H1 (cell line): ENCODE data around the gene LYL1. TPM values are rescaled to one million over a fixed set of nuclear protein-coding genes. Genes with fewer than 3 reads are reported as not detected.

Source experiments
- CTCF ChIA-PET: fragments of 300-600 bp; sonication (Branson Sonifier 250); formaldehyde crosslinking; loops from one replicate; lab custom pipeline; 2021; ENCODE audit not compliant: partially characterized antibody; lab: Charles Lee
- POLR2A ChIA-PET: fragments of 300-600 bp; sonication (Branson Sonifier 250); formaldehyde crosslinking; loops from one replicate; lab custom pipeline; 2021; ENCODE audit warnings: inconsistent platforms; ENCODE audit not compliant: partially characterized antibody; lab: Charles Lee
- DNase-seq, 2 experiments: peaks; one replicate each; pipeline versions ENCODE4 v3.0.0 to v3.0.0-alpha.2; 2010 to 2022; ENCODE audit warnings: low spot score in 2 of 2, low read depth in 1 of 2, mixed read lengths in 1 of 2
- FAIRE-seq: peaks from 2 replicates; lab custom pipeline; 2011; peaks lifted over from hg19 to GRCh38; lab: Jason Lieb, UNC
- H2AFZ ChIP-seq: 2 replicates; pipeline ENCODE4 v1.8.1; 2012; ENCODE audit warnings: low read length, inconsistent platforms
- H2AK5ac ChIP-seq: 2 replicates; pipeline ENCODE4 v1.6.1; 2013; ENCODE audit warnings: low read depth, low read length
- H2BK120ac ChIP-seq: replicated peaks from 2 replicates; pipeline ENCODE3; 2013; ENCODE audit warnings: low read depth, low read length, inconsistent platforms
- H2BK12ac ChIP-seq: 2 replicates; pipeline ENCODE4 v1.6.1; 2013; ENCODE audit warnings: low read depth, low read length
- H2BK15ac ChIP-seq: 2 replicates; pipeline ENCODE4 v1.6.1; 2013; ENCODE audit warnings: low read length
- H2BK20ac ChIP-seq: 2 replicates; pipeline ENCODE4 v1.6.1; 2013; ENCODE audit warnings: low read length
- H2BK5ac ChIP-seq: 2 replicates; pipeline ENCODE4 v1.6.1; 2013; ENCODE audit warnings: low read depth, low read length
- H3K14ac ChIP-seq: 2 replicates; pipeline ENCODE4 v1.6.1; 2013; ENCODE audit warnings: inconsistent platforms; ENCODE audit not compliant: insufficient read length
- H3K18ac ChIP-seq: 2 replicates; pipeline ENCODE4 v1.6.1; 2013; ENCODE audit warnings: low read length; ENCODE audit errors: extremely low read depth
- H3K23ac ChIP-seq: 2 replicates; pipeline ENCODE4 v1.6.1; 2013; ENCODE audit warnings: inconsistent platforms; ENCODE audit not compliant: insufficient read length
- H3K23me2 ChIP-seq: 2 replicates; pipeline ENCODE4 v1.6.1; 2013; ENCODE audit warnings: low read depth, low read length
- H3K27ac ChIP-seq: 2 replicates; pipeline ENCODE4 v1.6.1; 2011; ENCODE audit warnings: low read depth, low read length, inconsistent platforms
- H3K27me3 ChIP-seq, 4 experiments: replicated peaks in 1 of 4; 1 replicate in 1 of 4; 2 replicates in 3 of 4; pipeline versions ENCODE4 v1.6.1 to v1.8.1; 2011 to 2013; ENCODE audit warnings: low read length in 3 of 4, mild to moderate bottlenecking in 3 of 4, inconsistent platforms in 2 of 4, mixed read lengths in 2 of 4, moderate library complexity in 1 of 4; ENCODE audit not compliant: control insufficient read depth in 3 of 4, insufficient read depth in 3 of 4; ENCODE audit errors: extremely low read depth in 1 of 4
- H3K36me3 ChIP-seq, 4 experiments: 2 replicates each; pipeline versions ENCODE4 v1.6.1 to v1.8.1; 2011 to 2013; ENCODE audit warnings: mild to moderate bottlenecking in 4 of 4, low read length in 3 of 4, moderate library complexity in 2 of 4, control low read depth in 1 of 4, inconsistent platforms in 1 of 4; ENCODE audit not compliant: insufficient read depth in 4 of 4, control insufficient read depth in 2 of 4
- H3K4ac ChIP-seq: replicated peaks from 2 replicates; pipeline ENCODE3; 2013; ENCODE audit warnings: low read length, low read depth, mixed read lengths, inconsistent platforms; ENCODE audit not compliant: insufficient read length
- H3K4me1 ChIP-seq, 4 experiments: replicated peaks in 1 of 4; 1 replicate in 1 of 4; 2 replicates in 3 of 4; pipeline versions ENCODE4 v1.6.1 to v1.8.1; 2011 to 2013; ENCODE audit warnings: low read length in 3 of 4, inconsistent platforms in 2 of 4, mixed read lengths in 1 of 4; ENCODE audit not compliant: insufficient read depth in 4 of 4, control insufficient read depth in 3 of 4
- H3K4me2 ChIP-seq, 2 experiments: 2 replicates each; pipeline versions ENCODE4 v1.6.1 to v1.8.1; 2011 to 2013; ENCODE audit warnings: low read depth in 2 of 2, low read length in 2 of 2, control low read depth in 1 of 2, inconsistent platforms in 1 of 2, mild to moderate bottlenecking in 1 of 2; ENCODE audit not compliant: insufficient read depth in 1 of 2
- H3K4me3 ChIP-seq, 4 experiments: fragments of 200-600, 300-600 bp in 1 of 4; sonication (generic), shearing (Covaris generic), sonication (Bioruptor Twin) in 1 of 4; 2 replicates each; pipeline versions ENCODE4 v1.5.1 to v1.8.1; 2011 to 2016; ENCODE audit warnings: low read length in 4 of 4, low read depth in 3 of 4, control low read depth in 2 of 4, inconsistent platforms in 2 of 4, mild to moderate bottlenecking in 2 of 4, mixed read lengths in 1 of 4, moderate library complexity in 1 of 4; ENCODE audit not compliant: insufficient read depth in 2 of 4; ENCODE audit errors: extremely low read depth in 1 of 4
- H3K56ac ChIP-seq: replicated peaks from 2 replicates; pipeline ENCODE3; 2013; ENCODE audit warnings: low read depth, mild to moderate bottlenecking, mixed read lengths, low read length, inconsistent platforms; ENCODE audit not compliant: insufficient read length
- H3K79me1 ChIP-seq: 2 replicates; pipeline ENCODE4 v1.6.1; 2013; ENCODE audit warnings: low read depth, low read length, control low read depth
- H3K79me2 ChIP-seq, 2 experiments: 2 replicates each; pipeline versions ENCODE4 v1.6.1 to v1.8.1; 2012 to 2013; ENCODE audit warnings: low read length in 2 of 2, mild to moderate bottlenecking in 2 of 2, inconsistent platforms in 1 of 2; ENCODE audit not compliant: insufficient read depth in 2 of 2, control insufficient read depth in 1 of 2
- H3K9ac ChIP-seq, 4 experiments: replicated peaks in 1 of 4; 1 replicate in 1 of 4; 2 replicates in 3 of 4; pipeline versions ENCODE4 v1.6.1 to v1.8.1; 2011 to 2013; ENCODE audit warnings: low read depth in 3 of 4, low read length in 3 of 4, control low read depth in 2 of 4, mild to moderate bottlenecking in 2 of 4, moderate library complexity in 2 of 4, inconsistent platforms in 1 of 4; ENCODE audit errors: extremely low read depth in 1 of 4
- H3K9me3 ChIP-seq, 2 experiments: 2 replicates each; pipeline versions ENCODE4 v1.6.1 to v1.8.1; 2012 to 2013; ENCODE audit warnings: mild to moderate bottlenecking in 2 of 2, moderate library complexity in 2 of 2, control low read depth in 1 of 2, inconsistent platforms in 1 of 2, low read depth in 1 of 2, low read length in 1 of 2, mixed read lengths in 1 of 2; ENCODE audit not compliant: insufficient read depth in 2 of 2
- H4K20me1 ChIP-seq, 2 experiments: replicated peaks in 1 of 2; 2 replicates each; pipeline versions ENCODE3 to v1.8.1; 2011 to 2013; ENCODE audit warnings: inconsistent platforms in 2 of 2, low read length in 2 of 2, mild to moderate bottlenecking in 1 of 2; ENCODE audit not compliant: insufficient read depth in 2 of 2, control insufficient read depth in 1 of 2
- H4K5ac ChIP-seq: 2 replicates; pipeline ENCODE4 v1.6.1; 2013; ENCODE audit warnings: low read length, low read depth, mixed read lengths, inconsistent platforms; ENCODE audit not compliant: insufficient read length
- H4K8ac ChIP-seq: 2 replicates; pipeline ENCODE4 v1.8.0; 2013; ENCODE audit warnings: mild to moderate bottlenecking, moderate library complexity, low read length, inconsistent platforms; ENCODE audit not compliant: insufficient read depth; ENCODE audit errors: extremely low read depth
- H4K91ac ChIP-seq: replicated peaks from 2 replicates; pipeline ENCODE3; 2013; ENCODE audit warnings: low read length, mixed read lengths, inconsistent platforms; ENCODE audit not compliant: insufficient read length
- BCL11A ChIP-seq, 2 experiments: IDR thresholded peaks; one replicate each; pipeline ENCODE4 v1.6.1; 2011; ENCODE audit warnings: low read depth in 2 of 2, low read length in 2 of 2, mild to moderate bottlenecking in 2 of 2
- GABPA ChIP-seq: IDR thresholded peaks from 2 replicates; pipeline ENCODE4 v1.6.1; 2011; ENCODE audit warnings: mild to moderate bottlenecking, low read length, moderate library complexity, borderline replicate concordance; ENCODE audit not compliant: insufficient read depth
- GTF2F1 ChIP-seq: IDR thresholded peaks from 2 replicates; pipeline ENCODE4 v1.6.1; 2012; ENCODE audit warnings: low read depth, low read length, improper control_type of control experiment, borderline replicate concordance
- HDAC2 ChIP-seq, 2 experiments: fragments of 300-600 bp in 1 of 2; sonication (generic) in 1 of 2; IDR thresholded peaks; 2 replicates each; pipeline ENCODE4 v1.6.1; 2011 to 2012; ENCODE audit warnings: low read depth in 2 of 2, low read length in 2 of 2, mild to moderate bottlenecking in 2 of 2, moderate library complexity in 2 of 2, borderline replicate concordance in 1 of 2, inconsistent platforms in 1 of 2
- MAFK ChIP-seq: IDR thresholded peaks from 2 replicates; pipeline ENCODE4 v1.6.1; 2012; ENCODE audit warnings: low read depth, mild to moderate bottlenecking, improper control_type of control experiment, low read length
- WGBS, 2 experiments: shearing (Covaris generic) in 1 of 2; methylation state at CpG; one replicate each; pipeline versions ENCODE4 v1.1.6 to v1.1.7; 2013 to 2015; ENCODE audit warnings: low lambda C conversion rate in 2 of 2, mixed read lengths in 2 of 2, inconsistent platforms in 1 of 2, low coverage in 1 of 2, missing lambda C conversion rate in 1 of 2; ENCODE audit not compliant: insufficient replicate concordance in 2 of 2, insufficient coverage in 1 of 2, insufficient read length in 1 of 2; ENCODE audit errors: extremely low coverage in 1 of 2, missing lambda C conversion rate in 1 of 2; 5-methylcytosine and 5-hydroxymethylcytosine counted together
- polyA plus RNA-seq, 7 experiments: library from polyadenylated mRNA; depleted of rRNA in 3 of 7; stranded (reverse) in 5 of 7; unstranded in 2 of 7; fragments of >200 nt in 5 of 7; fragments of 200-250 nt in 2 of 7; gene quantifications; 1 replicate in 5 of 7; 2 replicates in 1 of 7; 4 replicates in 1 of 7; pipeline versions ENCODE4 v1.2.1 to v1.2.3, GENCODE V29; 2011 to 2013; ENCODE audit warnings: missing spikeins in 2 of 7, mixed read lengths in 2 of 7
- total RNA-seq: library from RNA; stranded (reverse); fragmentation: NEBNext Ultra II Directional; extraction: Animal tissue kit (Norgen Biotek cat#: 25700); gene quantifications from 2 replicates; pipeline ENCODE4 v1.2.1, GENCODE V29; 2021

Gene LYL1
- total and polyA plus RNA-seq, 2 of the 8 experiments (the other 6 are each of a cell fraction or from before 2014, with no cell fraction given), result 0.58 to 0.76 TPM

GRCh38 chr19:13117176-13117771 is 14.6 kb upstream of the LYL1 start:
- no peak overlapping the region for H3K18ac ChIP-seq
- H4K91ac ChIP-seq, result no peak overlapping the region
- no peak overlapping the region for H3K23ac ChIP-seq
- no peak overlapping the region for H2BK120ac ChIP-seq
- no peak overlapping the region for H2BK12ac ChIP-seq
- peak overlapping the region; percentile 57 for H3K4ac ChIP-seq
- H3K27ac ChIP-seq, result no peak overlapping the region
- peaks cover 31 to 34% of the 10 kb centered on the region in 2 experiments for H4K20me1 ChIP-seq
- peak overlapping the region; percentile 68 to 86 for H3K4me2 ChIP-seq
- no peak overlapping the region for H2BK20ac ChIP-seq
- no peak overlapping the region for H2BK15ac ChIP-seq
- DNase-seq (no peak), FAIRE-seq (no peak)
- H2AK5ac ChIP-seq, result no peak overlapping the region
- no peak overlapping the region for H4K5ac ChIP-seq
- H3K14ac ChIP-seq, result no peak overlapping the region
- no peaks in the 10 kb centered on the region for H3K27me3 ChIP-seq
- H3K56ac ChIP-seq, result no peak overlapping the region
- POLR2A ChIA-PET, result interaction anchor here (0.7 to 19.5 kb wide), 19 partner anchors 13 to 226 kb away, joined by 3 to 228 read pairs (median 4); partner anchors contain the start of genes GCDH, IER2, LYL1 and STX10
- WGBS, 2 experiments, result 59% methylated on average over 14 of the region's 20 CpGs; no CpG with 5 or more reads in 1 of the 2 experiments
- H4K8ac ChIP-seq, result no peak overlapping the region
- peaks cover 5 to 20% (median 12%) of the 10 kb centered on the region in 4 experiments; a peak in 6 of 8 replicates for H3K36me3 ChIP-seq
- no peak overlapping the region for H2AFZ ChIP-seq
- H3K9ac ChIP-seq, result peak overlapping the region in 1 of 4 experiments; percentile 56; a peak in 1 of 7 replicates
- TF ChIP-seq HDAC2 (IDR thresholded peaks at IDR 0.05; ENCODE audit: borderline replicate concordance in 1 of 2, low read depth in 2 of 2, low read length in 2 of 2) (no peak), GTF2F1 (no peak), BCL11A (IDR thresholded peaks at IDR 0.05; ENCODE audit: low read depth in 2 of 2, low read length in 2 of 2) (no peak), GABPA (no peak), MAFK (no peak)
- H3K79me2 ChIP-seq, result peaks cover 39 to 54% of the 10 kb centered on the region in 2 experiments
- H3K4me1 ChIP-seq, result peaks cover 14 to 35% (median 26%) of the 10 kb centered on the region in 4 experiments
- CTCF ChIA-PET, result interaction anchor here (1.0 to 1.4 kb wide), 3 partner anchors 12 to 79 kb away, joined by 3 to 4 read pairs (median 4); no protein-coding TSS in a partner anchor
- peak overlapping the region; percentile 80 to 96 (median 90) for H3K4me3 ChIP-seq
- no peaks in the 10 kb centered on the region for H3K9me3 ChIP-seq
- peaks cover 8% of the 10 kb centered on the region; the same call in 1 of the 2 replicates for H3K23me2 ChIP-seq
- H2BK5ac ChIP-seq, result no peak overlapping the region
- peaks cover 31% of the 10 kb centered on the region for H3K79me1 ChIP-seq
